Stimulated activated CD8-positive, alpha-beta memory T cell treated with anti-CD3 and anti-CD28 coated beads, Interleukin-15, amount 100 ng/mL, for 1 hour (primary cell): Measurements from ENCODE around the gene FUCA1.
A peak's percentile ranks its signal among the peaks of the same experiment; 100 is the strongest.
"Not testable (repeated sequence)": the region's sequence is repeated elsewhere in the genome, so short reads cannot be mapped to it uniquely, and the experiment has no call there.

Experiments
- DNase-seq: peaks from one replicate; pipeline ENCODE4 v3.0.0-alpha.2; 2020; ENCODE audit warnings: low read depth

Gene FUCA1

GRCh38 chr1:23867895-23868556, at the start of gene FUCA1:
FUCA1 (minus strand) TSS chr1:23868290; CDS start chr1:23868286, 4 bp downstream.
- peak; percentile 92 for DNase-seq

- peak; percentile 27 for DNase-seq
These were observed 48.4 kb upstream of the FUCA1 start for GRCh38 chr1:23916209-23917131.

DNA sequence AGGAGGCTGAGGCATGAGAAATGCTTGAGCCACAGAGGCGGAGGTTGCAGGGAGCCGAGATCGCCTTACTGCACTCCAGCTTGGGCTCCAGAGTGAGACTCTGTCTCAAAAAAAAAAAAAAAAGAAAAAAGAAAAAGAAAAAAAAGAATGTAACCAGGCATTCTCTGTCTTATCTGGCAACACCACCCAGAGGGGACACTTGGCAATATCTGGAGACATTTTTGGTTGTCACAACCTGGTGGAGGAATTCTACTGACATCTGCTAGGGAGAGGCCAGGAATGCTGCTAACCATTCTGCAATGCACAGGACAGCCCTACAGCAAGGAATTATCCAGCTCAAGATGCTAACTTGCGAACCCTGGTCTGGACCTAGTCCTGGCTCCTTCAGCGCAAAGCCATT, 47.4 kb upstream of the FUCA1 start:
- no peak for DNase-seq

GRCh38 chr1:23914921-23915320, 46.8 kb upstream of the FUCA1 start:
- no peak for DNase-seq

- no peak for DNase-seq
These were observed 45.3 kb upstream of the FUCA1 start, which contains the start of gene CNR2 for GRCh38 chr1:23913212-23913880. CNR2 (minus strand) TSS chr1:23913362; CDS start chr1:23875617, 37,745 bp downstream.

DNA sequence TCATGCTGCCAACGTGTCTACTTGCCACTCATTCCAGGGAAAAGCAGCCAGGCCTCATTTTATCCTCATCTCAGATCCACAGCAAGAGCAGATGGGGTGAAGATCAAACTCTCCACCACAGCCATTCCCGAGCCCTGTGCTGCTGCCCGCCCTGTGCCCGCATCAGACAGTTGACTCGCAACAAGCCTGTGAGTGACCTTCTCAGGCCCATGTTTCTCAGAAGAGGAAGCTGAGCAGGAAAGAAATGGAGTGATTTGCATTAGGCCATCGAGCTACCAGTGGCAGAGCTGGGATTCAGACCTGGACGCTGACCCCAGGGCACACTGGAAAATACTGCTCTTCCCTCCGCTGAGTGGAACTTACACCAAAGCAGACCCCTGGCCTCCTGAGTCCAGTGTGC, 43.8 kb upstream of the FUCA1 start:
- no peak for DNase-seq

GRCh38 chr1:23910553-23911246, 42.6 kb upstream of the FUCA1 start:
- DNase-seq, result no peak

DNA sequence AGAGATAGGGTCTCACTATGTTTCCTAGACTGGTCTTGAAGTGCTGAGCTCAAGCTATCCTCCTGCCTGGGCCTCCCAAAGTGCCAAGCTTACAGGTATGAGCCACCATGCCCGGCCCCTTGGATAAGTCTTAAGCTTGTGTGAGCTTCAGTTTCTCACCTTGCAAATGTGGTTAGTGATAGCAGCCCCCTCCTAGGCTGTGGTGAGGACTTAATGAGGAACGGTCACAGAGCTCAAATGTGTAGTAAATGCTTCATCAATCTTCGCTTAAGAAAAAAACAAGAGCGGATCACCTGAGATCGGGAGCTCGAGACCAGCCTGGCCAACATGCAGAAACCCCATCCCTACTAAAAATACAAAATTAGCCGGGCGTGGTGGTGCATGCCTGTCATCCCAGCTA, 42.1 kb upstream of the FUCA1 start:
- no peak for DNase-seq

GRCh38 chr1:23909412-23909811, 41.3 kb upstream of the FUCA1 start:
- DNase-seq, result no peak

DNA sequence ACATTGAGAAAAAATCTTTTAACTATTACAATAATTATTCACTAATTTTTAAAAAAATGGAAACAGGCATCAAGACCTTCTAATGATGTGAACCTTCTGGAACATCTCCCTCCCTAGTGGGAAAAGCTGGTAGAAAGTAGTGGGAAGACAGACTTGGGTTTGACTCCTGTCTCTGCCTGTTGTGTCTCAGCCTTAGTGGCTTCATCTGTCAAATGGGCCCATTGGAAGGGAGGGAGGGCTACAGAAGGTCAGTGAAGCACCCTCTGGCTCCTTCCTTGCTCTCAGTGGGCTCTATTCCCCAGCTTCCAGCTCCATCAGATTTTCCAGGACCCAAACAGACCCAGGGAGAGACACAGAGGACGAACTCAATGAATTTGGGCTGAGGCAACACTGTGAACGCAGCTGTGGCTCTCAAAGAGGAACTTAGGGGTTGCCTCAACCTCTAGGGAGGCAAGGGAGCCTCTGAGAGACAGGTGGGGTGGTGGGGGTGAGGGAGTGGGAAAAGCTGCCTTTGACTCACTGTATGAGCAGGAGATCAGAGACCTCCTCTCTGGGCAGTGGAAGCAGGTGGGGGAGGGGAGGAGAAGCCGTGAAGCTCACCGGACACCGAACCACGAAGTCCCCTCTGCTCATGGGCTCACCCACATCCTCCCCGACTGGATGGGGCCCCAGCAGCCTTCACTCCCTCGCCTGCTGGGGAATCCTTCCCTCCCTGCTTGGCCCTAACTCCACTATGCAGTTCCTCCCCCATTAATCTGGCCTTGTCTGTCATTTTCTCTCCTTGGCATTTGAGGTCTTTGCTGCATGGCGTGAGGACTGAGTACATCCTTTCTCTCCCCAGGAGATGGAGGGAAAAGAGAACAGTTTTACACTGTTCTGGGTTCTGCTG, 40.6 kb upstream of the FUCA1 start:
- no peak for DNase-seq

- DNase-seq, result no peak
These were observed 38.6 kb upstream of the FUCA1 start for GRCh38 chr1:23906731-23907130.

DNA sequence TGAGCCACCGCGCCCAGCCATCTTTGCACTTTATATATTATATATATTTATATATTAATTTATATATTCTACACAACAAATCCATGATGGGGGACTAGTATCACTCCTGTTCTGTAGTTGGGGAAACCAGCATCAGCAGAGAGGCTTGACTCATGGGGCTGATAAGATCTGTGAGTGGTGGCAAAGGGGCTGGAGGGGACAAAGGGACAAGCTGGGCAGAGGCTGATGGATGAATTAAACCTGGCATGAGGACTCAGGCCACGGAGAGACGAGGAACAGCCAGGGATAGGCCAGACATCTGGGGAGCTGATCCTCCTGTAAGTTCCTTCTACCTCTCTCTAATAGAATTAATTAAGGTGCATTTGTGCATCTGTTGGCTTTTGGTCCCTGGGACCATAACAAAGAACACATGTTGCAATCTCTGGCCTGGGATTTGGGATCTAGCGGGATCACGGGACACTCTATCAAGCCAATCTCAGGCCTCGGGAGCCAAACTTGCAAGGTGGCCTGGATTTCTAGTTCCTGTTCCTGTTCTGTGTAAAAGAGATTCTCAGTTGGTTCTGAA, 37.5 kb upstream of the FUCA1 start:
- no peak for DNase-seq

- no peak for DNase-seq
These were observed 36.8 kb upstream of the FUCA1 start for GRCh38 chr1:23904748-23905357.

DNA sequence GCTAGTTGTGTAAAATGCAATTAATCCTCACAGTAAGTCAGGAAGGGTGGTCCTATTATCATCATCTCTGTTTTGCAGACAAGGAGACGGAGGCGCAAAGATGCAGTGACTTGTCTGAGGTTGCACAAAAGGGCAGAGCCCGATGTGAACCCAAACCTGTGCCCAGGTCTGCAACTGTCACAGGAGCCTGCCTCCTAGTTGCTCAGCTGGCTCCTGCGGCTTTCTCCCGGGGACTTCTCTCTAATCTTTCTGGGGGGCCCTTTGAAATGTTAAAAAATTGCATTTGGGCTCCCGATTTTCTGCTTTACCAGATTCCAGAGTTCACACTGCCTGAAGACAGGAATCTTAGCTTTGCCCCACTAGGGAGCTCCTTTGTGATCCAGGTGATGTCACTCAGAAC, 35.7 kb upstream of the FUCA1 start:
- no peak for DNase-seq

- no peak for DNase-seq
These were observed 34.5 kb upstream of the FUCA1 start for GRCh38 chr1:23902321-23903278.

DNA sequence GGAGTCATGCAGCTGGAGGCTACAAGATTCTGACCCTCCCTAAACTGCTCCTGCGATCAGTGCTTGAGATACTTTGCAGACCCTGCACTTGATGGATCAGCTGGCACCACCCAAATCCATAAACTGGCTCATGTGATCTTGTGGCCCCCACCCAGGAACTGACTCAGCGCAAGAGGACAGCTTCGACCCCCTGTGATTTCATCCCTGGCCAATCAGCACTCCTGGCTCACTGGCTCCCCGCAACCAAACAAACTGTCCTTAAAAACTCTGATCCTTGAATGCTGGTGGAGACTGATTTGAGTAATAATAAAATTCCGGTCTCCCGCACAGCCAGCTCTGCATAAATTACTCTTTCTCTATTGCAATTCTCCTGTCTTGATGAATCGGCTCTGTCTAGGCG, 31.9 kb upstream of the FUCA1 start:
- not testable (repeated sequence) for DNase-seq

GRCh38 chr1:23899070-23899469, 31.0 kb upstream of the FUCA1 start:
- DNase-seq, result no peak

DNA sequence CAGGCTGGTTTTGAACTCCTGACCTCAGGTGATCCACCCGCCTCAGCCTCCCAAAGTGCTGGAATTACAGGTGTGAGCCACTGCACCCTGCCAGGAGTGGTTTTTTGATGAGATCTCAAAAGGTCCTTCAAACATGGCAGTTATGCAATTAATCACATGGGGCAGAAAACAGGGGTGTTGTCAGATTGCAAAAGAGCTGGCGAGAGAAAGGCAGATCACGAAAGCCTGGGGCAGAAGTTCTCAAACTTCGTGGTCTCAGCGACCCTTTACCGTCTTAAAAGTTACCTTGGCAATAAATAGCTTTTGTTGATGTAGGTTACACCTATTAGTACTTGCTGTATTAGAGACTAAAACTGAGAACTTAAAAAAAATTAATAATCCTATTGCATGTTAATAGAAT, 29.0 kb upstream of the FUCA1 start:
- DNase-seq, result no peak

DNA sequence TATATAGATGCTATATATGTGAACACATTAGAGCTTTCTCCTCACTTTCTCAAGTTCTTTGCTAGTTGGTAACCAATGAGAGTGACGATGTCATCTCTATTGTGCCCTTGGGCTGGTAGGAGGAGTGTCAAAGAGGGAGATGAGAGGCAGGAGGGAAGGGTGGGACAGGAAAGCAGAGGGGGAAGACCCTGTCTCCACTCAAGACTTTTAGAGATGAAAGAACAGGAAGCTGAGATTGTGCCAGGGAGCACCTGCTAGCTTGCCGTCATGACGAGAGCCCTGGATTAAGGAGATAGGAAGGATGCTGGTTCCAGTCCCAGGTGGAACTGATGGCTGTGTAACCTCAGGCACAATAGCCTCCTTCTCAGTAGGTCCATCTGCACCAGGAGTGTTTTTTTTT, 28.4 kb upstream of the FUCA1 start:
- no peak for DNase-seq
